ENCODE results near the gene FOXE3.

GRCh38 chr1:47390843-47391242, 25.2 kb upstream of the FOXE3 start:
- no peak for TF ChIP-seq GATA3 (IDR thresholded peaks at IDR 0.05; ENCODE audit: low read depth, low read length)
- TF ChIP-seq GATA2 (IDR thresholded peaks at IDR 0.05; ENCODE audit: low read depth, low read length), result no peak

Data from SH-SY5Y (cell line).